SK-N-SH (cell line): Measurements from ENCODE around the gene GTF3C2. TPM values are rescaled to one million over a fixed set of nuclear protein-coding genes. Genes with fewer than 3 reads are reported as not detected.

Experiments
- CTCF ChIA-PET: fragments of 300-600, 350-600 bp; formaldehyde crosslinking; extraction: SDS; loops from one replicate; lab custom pipeline; 2021; lab: Yijun Ruan, JAX
- POLR2A ChIA-PET: fragments of 350-600 bp; sonication (Branson Sonifier 250); formaldehyde crosslinking; extraction: SDS; loops from one replicate; lab custom pipeline; 2020; ENCODE audit warnings: antibody characterized with exemption, inconsistent platforms; lab: Yijun Ruan, JAX
- DNase-seq: peaks from one replicate; pipeline ENCODE4 v3.0.0; 2012
- H2AFZ ChIP-seq: fragments of 200-600 bp; sonication (generic); 2 replicates; pipeline ENCODE4 v1.8.1; 2016; ENCODE audit warnings: antibody characterized with exemption, mild to moderate bottlenecking, low read depth
- H3F3A ChIP-seq: fragments of 200-600 bp; sonication (generic); replicated peaks from 2 replicates; pipeline ENCODE3; 2016; ENCODE audit warnings: antibody characterized with exemption, mild to moderate bottlenecking; ENCODE audit not compliant: insufficient read depth
- H3K27ac ChIP-seq, 2 experiments: fragments of 200-500 bp in 1 of 2; fragments of 200-600 bp in 1 of 2; sonication (Bioruptor generic) in 1 of 2; sonication (generic), shearing (Covaris generic) in 1 of 2; 2 replicates each; pipeline versions ENCODE4 v1.5.1 to v1.6.1; 2014 to 2016; ENCODE audit warnings: low read depth in 2 of 2, inconsistent platforms in 1 of 2, low read length in 1 of 2, mild to moderate bottlenecking in 1 of 2, mixed read lengths in 1 of 2
- H3K27me3 ChIP-seq: fragments of 200-600 bp; sonication (generic), shearing (Covaris generic); 2 replicates; pipeline ENCODE4 v1.6.1; 2016; ENCODE audit warnings: mixed run types; ENCODE audit not compliant: insufficient read depth
- H3K36me3 ChIP-seq, 2 experiments: fragments of 200-500 bp in 1 of 2; fragments of 200-600 bp in 1 of 2; sonication (Bioruptor generic) in 1 of 2; sonication (generic) in 1 of 2; replicated peaks in 1 of 2; 2 replicates each; pipeline versions ENCODE3 to v1.5.1; 2014 to 2016; ENCODE audit warnings: low read length in 1 of 2, mild to moderate bottlenecking in 1 of 2; ENCODE audit not compliant: insufficient read depth in 2 of 2, control insufficient read depth in 1 of 2
- H3K4me1 ChIP-seq, 2 experiments: fragments of 200-500 bp in 1 of 2; fragments of 200-600 bp in 1 of 2; sonication (Bioruptor generic) in 1 of 2; sonication (generic), shearing (Covaris generic) in 1 of 2; 2 replicates each; pipeline versions ENCODE4 v1.5.1 to v1.6.1; 2014 to 2016; ENCODE audit warnings: low read depth in 1 of 2, low read length in 1 of 2, mixed run types in 1 of 2; ENCODE audit not compliant: insufficient read depth in 2 of 2, control insufficient read depth in 1 of 2
- H3K4me2 ChIP-seq: fragments of 200-600 bp; sonication (generic), shearing (Covaris generic); 2 replicates; pipeline ENCODE4 v1.6.1; 2017; ENCODE audit warnings: mixed run types
- H3K4me3 ChIP-seq, 2 experiments: fragments of 200-500 bp in 1 of 2; fragments of 200-600 bp in 1 of 2; sonication (Bioruptor generic) in 1 of 2; sonication (generic), shearing (Covaris generic) in 1 of 2; 2 replicates each; pipeline versions ENCODE4 v1.5.1 to v1.8.1; 2014 to 2016; ENCODE audit warnings: low read depth in 2 of 2, inconsistent platforms in 1 of 2, low read length in 1 of 2, mild to moderate bottlenecking in 1 of 2, mixed read lengths in 1 of 2, moderate library complexity in 1 of 2
- H3K79me2 ChIP-seq: fragments of 200-600 bp; sonication (generic); 2 replicates; pipeline ENCODE4 v1.8.1; 2017; ENCODE audit warnings: mild to moderate bottlenecking; ENCODE audit not compliant: insufficient read depth
- H3K9ac ChIP-seq: fragments of 200-600 bp; sonication (generic); 2 replicates; pipeline ENCODE4 v1.6.1; 2017; ENCODE audit warnings: mixed run types
- H3K9me2 ChIP-seq: fragments of 200-600 bp; sonication (generic); 2 replicates; pipeline ENCODE4 v1.6.1; 2017; ENCODE audit warnings: mixed run types
- H3K9me3 ChIP-seq: fragments of 200-600 bp; sonication (generic); 2 replicates; pipeline ENCODE4 v1.6.1; 2017; ENCODE audit warnings: mixed run types, mild to moderate bottlenecking, moderate library complexity
- H4K20me1 ChIP-seq: fragments of 200-600 bp; sonication (generic); 2 replicates; pipeline ENCODE4 v1.6.1; 2017; ENCODE audit warnings: mild to moderate bottlenecking, mixed run types; ENCODE audit not compliant: insufficient read depth
- CHD2 ChIP-seq: fragments of 150-350 bp; IDR thresholded peaks from 2 replicates; pipeline ENCODE4 v1.6.1; 2018; ENCODE audit warnings: low read length; ENCODE audit not compliant: partially characterized antibody
- EZH2phosphoT487 ChIP-seq: fragments of 200-600 bp; sonication (generic); IDR thresholded peaks from 2 replicates; pipeline ENCODE4 v1.6.1; 2017; ENCODE audit warnings: low read depth, mixed run types, mild to moderate bottlenecking, antibody characterized with exemption, moderate library complexity, borderline replicate concordance
- FOXJ3 ChIP-seq: sonication (generic); formaldehyde crosslinking; IDR thresholded peaks from 2 replicates; pipeline ENCODE4 v1.5.1; 2020; ENCODE audit warnings: mild to moderate bottlenecking, missing genetic modification reagents
- FOXM1 ChIP-seq: IDR thresholded peaks from 2 replicates; pipeline ENCODE4 v1.4.0; 2012; ENCODE audit warnings: low read depth, mild to moderate bottlenecking
- GABPA ChIP-seq: IDR thresholded peaks from 2 replicates; pipeline ENCODE4 v1.4.0; 2012; ENCODE audit warnings: low read depth, mild to moderate bottlenecking
- GATA2 ChIP-seq: sonication (generic); formaldehyde crosslinking; IDR thresholded peaks from 2 replicates; pipeline ENCODE4 v1.5.0; 2020; ENCODE audit warnings: mild to moderate bottlenecking, missing genetic modification reagents
- JUND ChIP-seq: IDR thresholded peaks from 2 replicates; pipeline ENCODE4 v1.4.0; 2012
- MEF2A ChIP-seq: IDR thresholded peaks from 2 replicates; pipeline ENCODE4 v1.4.0; 2012; ENCODE audit warnings: low read depth, borderline replicate concordance
- NFIC ChIP-seq: IDR thresholded peaks from 2 replicates; pipeline ENCODE4 v1.4.0; 2012; ENCODE audit warnings: borderline replicate concordance
- POLR2AphosphoS5 ChIP-seq: IDR thresholded peaks from 2 replicates; pipeline ENCODE4 v1.6.1; 2012; ENCODE audit warnings: low read depth, low read length
- RAD21 ChIP-seq: IDR thresholded peaks from 2 replicates; pipeline ENCODE4 v1.6.1; 2012; ENCODE audit warnings: mild to moderate bottlenecking, low read length
- RFX5 ChIP-seq: IDR thresholded peaks from 2 replicates; pipeline ENCODE4 v1.6.1; 2012; ENCODE audit warnings: mild to moderate bottlenecking, improper control_type of control experiment, low read length
- RXRA ChIP-seq: IDR thresholded peaks from 2 replicates; pipeline ENCODE4 v1.4.0; 2012; ENCODE audit warnings: low read depth, mild to moderate bottlenecking, borderline replicate concordance
- SMC3 ChIP-seq: IDR thresholded peaks from 2 replicates; pipeline ENCODE4 v1.6.1; 2012; ENCODE audit warnings: low read depth, low read length, improper control_type of control experiment
- TAF1 ChIP-seq: IDR thresholded peaks from 2 replicates; pipeline ENCODE4 v1.6.1; 2012; ENCODE audit warnings: low read depth, mild to moderate bottlenecking, low read length, moderate library complexity, borderline replicate concordance
- YY1 ChIP-seq: IDR thresholded peaks from 2 replicates; pipeline ENCODE4 v1.4.0; 2012; ENCODE audit warnings: low read depth, mild to moderate bottlenecking
- WGBS: methylation state at CpG from one replicate; pipeline ENCODE4 v1.1.6; 2017; ENCODE audit warnings: low lambda C conversion rate; 5-methylcytosine and 5-hydroxymethylcytosine counted together
- polyA plus RNA-seq, 3 experiments: library from polyadenylated mRNA; depleted of rRNA; stranded (reverse); fragments of >200 nt; gene quantifications; 2 replicates each; pipeline ENCODE4 v1.2.3, GENCODE V29; 2012
- TF ChIP-seq, protein P1 (sequence below): IDR thresholded peaks from 2 replicates; pipeline ENCODE4 v1.6.1; 2012; ENCODE audit warnings: mild to moderate bottlenecking, low read depth, low read length, moderate library complexity
- TF ChIP-seq, protein P2 (sequence below): IDR thresholded peaks from 2 replicates; pipeline ENCODE4 v1.4.0; 2012; ENCODE audit warnings: low read depth, borderline replicate concordance
- TF ChIP-seq, protein P3 (sequence below): IDR thresholded peaks from 2 replicates; pipeline ENCODE4 v1.4.0; 2012; ENCODE audit warnings: low read depth
- TF ChIP-seq, protein P4 (sequence below): IDR thresholded peaks from 2 replicates; pipeline ENCODE4; 2012
- TF ChIP-seq, protein P5 (sequence below): IDR thresholded peaks from 2 replicates; pipeline ENCODE4 v1.4.0; 2012; ENCODE audit warnings: low read depth, borderline replicate concordance

GTF3C2 gene
- polyA plus RNA-seq, 1 of the 3 experiments (the other 2 are of a cell fraction) = 65.8 TPM

DNA sequence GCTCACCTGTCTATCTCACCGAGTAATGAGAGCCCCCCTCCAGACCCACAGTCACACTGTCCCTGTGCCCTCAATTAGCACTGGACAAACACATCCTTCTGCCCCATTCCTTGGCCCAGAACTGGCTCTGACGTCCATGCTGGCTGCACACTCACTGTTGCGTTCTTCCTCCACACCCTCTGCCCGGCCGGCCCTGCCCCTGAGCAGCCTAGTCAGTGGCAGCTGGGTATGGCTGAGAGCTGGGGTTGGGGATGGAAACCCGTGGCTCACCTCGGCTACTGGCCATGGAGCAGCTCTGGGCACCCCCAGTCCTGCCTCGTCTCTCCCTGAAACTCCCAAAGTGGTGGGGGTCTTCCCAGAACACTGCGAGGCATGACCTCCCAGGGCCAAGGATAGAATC lies 41.9 kb downstream of the GTF3C2 start (continued):
- TF ChIP-seq RFX5 (no peak), EZH2phosphoT487 (no peak), NFIC (no peak)
- TF ChIP-seq, protein P1, sequence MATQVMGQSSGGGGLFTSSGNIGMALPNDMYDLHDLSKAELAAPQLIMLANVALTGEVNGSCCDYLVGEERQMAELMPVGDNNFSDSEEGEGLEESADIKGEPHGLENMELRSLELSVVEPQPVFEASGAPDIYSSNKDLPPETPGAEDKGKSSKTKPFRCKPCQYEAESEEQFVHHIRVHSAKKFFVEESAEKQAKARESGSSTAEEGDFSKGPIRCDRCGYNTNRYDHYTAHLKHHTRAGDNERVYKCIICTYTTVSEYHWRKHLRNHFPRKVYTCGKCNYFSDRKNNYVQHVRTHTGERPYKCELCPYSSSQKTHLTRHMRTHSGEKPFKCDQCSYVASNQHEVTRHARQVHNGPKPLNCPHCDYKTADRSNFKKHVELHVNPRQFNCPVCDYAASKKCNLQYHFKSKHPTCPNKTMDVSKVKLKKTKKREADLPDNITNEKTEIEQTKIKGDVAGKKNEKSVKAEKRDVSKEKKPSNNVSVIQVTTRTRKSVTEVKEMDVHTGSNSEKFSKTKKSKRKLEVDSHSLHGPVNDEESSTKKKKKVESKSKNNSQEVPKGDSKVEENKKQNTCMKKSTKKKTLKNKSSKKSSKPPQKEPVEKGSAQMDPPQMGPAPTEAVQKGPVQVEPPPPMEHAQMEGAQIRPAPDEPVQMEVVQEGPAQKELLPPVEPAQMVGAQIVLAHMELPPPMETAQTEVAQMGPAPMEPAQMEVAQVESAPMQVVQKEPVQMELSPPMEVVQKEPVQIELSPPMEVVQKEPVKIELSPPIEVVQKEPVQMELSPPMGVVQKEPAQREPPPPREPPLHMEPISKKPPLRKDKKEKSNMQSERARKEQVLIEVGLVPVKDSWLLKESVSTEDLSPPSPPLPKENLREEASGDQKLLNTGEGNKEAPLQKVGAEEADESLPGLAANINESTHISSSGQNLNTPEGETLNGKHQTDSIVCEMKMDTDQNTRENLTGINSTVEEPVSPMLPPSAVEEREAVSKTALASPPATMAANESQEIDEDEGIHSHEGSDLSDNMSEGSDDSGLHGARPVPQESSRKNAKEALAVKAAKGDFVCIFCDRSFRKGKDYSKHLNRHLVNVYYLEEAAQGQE = no peak
- TF ChIP-seq, all 33 proteins: peak for 0

DNA sequence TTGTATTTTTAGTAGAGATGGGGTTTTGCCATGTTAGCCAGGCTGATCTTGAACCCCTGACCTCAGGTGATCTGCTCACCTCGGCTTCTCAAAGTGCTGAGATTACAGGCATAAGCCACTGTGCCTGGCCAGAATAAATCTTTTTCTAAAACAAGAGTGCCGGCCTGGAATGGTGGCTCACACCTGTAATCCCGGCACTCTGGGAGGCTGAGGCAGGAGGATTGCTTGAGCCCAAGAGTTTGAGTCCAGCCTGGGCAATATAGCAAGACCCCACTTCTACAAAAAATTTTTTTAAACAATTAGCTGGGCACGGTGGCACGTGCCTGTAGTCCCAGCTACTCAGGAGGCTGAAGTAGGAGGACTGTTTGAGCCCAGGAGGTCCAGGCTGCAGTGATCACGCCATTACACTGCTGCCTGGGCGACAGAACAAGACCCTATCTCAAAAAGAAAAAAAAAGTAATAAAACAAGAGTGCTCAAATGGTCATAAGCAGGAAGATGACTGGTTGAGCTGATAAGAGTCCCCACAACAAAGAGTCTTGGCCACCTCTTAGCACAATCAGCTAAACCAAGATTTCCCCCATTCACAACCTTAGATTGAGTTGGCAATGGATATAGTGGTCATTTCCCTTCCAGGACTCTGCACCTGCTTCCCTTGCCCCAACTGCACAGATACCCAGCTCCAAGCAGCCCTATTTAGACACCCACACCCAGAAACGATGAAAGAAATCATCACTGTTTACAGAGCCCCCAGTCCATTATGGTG lies 42.5 kb downstream of the GTF3C2 start:
- H3K9me3 ChIP-seq = no peaks in the 10 kb centered on the region
- no peak overlapping the region for H2AFZ ChIP-seq
- H3K79me2 ChIP-seq = peaks cover 3% of the 10 kb centered on the region; the same call in 1 of the 2 replicates
- H3K4me2 ChIP-seq = no peak overlapping the region
- POLR2A ChIA-PET = interaction anchor here (1.8 kb wide), 1 partner anchor 9 kb away, joined by 11 read pairs; the partner anchor contains the start of gene MPV17
- no peak overlapping the region for H3K4me3 ChIP-seq
- peaks cover 0 to 10% of the 10 kb centered on the region in 2 experiments; a peak in 1 of 4 replicates for H3K4me1 ChIP-seq
- no peak for TF ChIP-seq CHD2
- TF ChIP-seq NFIC = no peak
- no peak for TF ChIP-seq POLR2AphosphoS5
- TF ChIP-seq, protein P2, sequence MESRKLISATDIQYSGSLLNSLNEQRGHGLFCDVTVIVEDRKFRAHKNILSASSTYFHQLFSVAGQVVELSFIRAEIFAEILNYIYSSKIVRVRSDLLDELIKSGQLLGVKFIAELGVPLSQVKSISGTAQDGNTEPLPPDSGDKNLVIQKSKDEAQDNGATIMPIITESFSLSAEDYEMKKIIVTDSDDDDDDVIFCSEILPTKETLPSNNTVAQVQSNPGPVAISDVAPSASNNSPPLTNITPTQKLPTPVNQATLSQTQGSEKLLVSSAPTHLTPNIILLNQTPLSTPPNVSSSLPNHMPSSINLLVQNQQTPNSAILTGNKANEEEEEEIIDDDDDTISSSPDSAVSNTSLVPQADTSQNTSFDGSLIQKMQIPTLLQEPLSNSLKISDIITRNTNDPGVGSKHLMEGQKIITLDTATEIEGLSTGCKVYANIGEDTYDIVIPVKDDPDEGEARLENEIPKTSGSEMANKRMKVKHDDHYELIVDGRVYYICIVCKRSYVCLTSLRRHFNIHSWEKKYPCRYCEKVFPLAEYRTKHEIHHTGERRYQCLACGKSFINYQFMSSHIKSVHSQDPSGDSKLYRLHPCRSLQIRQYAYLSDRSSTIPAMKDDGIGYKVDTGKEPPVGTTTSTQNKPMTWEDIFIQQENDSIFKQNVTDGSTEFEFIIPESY = no peak
- TF ChIP-seq JUND = no peak
- TF ChIP-seq, protein P3, sequence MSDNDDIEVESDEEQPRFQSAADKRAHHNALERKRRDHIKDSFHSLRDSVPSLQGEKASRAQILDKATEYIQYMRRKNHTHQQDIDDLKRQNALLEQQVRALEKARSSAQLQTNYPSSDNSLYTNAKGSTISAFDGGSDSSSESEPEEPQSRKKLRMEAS = no peak
- no peak for TF ChIP-seq TAF1
- TF ChIP-seq FOXJ3 (CRISPR knock-in tag) = no peak
- TF ChIP-seq FOXM1 = no peak
- TF ChIP-seq RAD21 = no peak
- no peak for TF ChIP-seq YY1
- no peak for TF ChIP-seq GATA2
- TF ChIP-seq, protein P4, sequence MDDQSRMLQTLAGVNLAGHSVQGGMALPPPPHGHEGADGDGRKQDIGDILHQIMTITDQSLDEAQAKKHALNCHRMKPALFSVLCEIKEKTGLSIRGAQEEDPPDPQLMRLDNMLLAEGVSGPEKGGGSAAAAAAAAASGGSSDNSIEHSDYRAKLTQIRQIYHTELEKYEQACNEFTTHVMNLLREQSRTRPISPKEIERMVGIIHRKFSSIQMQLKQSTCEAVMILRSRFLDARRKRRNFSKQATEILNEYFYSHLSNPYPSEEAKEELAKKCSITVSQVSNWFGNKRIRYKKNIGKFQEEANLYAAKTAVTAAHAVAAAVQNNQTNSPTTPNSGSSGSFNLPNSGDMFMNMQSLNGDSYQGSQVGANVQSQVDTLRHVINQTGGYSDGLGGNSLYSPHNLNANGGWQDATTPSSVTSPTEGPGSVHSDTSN = no peak
- TF ChIP-seq RFX5 = no peak
- TF ChIP-seq, protein P5, sequence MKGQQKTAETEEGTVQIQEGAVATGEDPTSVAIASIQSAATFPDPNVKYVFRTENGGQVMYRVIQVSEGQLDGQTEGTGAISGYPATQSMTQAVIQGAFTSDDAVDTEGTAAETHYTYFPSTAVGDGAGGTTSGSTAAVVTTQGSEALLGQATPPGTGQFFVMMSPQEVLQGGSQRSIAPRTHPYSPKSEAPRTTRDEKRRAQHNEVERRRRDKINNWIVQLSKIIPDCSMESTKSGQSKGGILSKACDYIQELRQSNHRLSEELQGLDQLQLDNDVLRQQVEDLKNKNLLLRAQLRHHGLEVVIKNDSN = no peak
- no peak for TF ChIP-seq EZH2phosphoT487
- TF ChIP-seq SMC3 = no peak
- TF ChIP-seq MEF2A = no peak
- no peak for TF ChIP-seq RXRA
- TF ChIP-seq GABPA = no peak
- WGBS = 95% methylated on average over 8 of the region's 8 CpGs
- no peak for DNase-seq
- no peaks in the 10 kb centered on the region for H4K20me1 ChIP-seq
- no peaks in the 10 kb centered on the region for H3K9me2 ChIP-seq
- no peak overlapping the region for H3K27ac ChIP-seq
- peaks cover 5 to 19% of the 10 kb centered on the region in 2 experiments for H3K36me3 ChIP-seq
- H3F3A ChIP-seq = no peaks in the 10 kb centered on the region
- no peak overlapping the region for H3K9ac ChIP-seq
- CTCF ChIA-PET = interaction anchor here (0.6 to 5.2 kb wide), 5 partner anchors 10 to 215 kb away, joined by 3 to 43 read pairs (median 5); no protein-coding TSS in a partner anchor
- H3K27me3 ChIP-seq = no peaks in the 10 kb centered on the region
